Erythroblast (primary cell): ENCODE results near the gene LENEP.
"Not testable (repeated sequence)": the region's sequence is repeated elsewhere in the genome, so short reads cannot be mapped to it uniquely, and the experiment has no call there.

Source experiments
- GATA1 ChIP-seq: IDR thresholded peaks from 2 replicates; pipeline ENCODE4 v1.6.1; 2011; ENCODE audit warnings: low read depth, mild to moderate bottlenecking, control low read depth, low read length, moderate library complexity
- POLR2A ChIP-seq: IDR thresholded peaks from 2 replicates; pipeline ENCODE4 v1.6.1; 2011; ENCODE audit warnings: mild to moderate bottlenecking, low read length

GRCh38 chr1:154977762-154978161, 15.6 kb upstream of the LENEP start:
- TF ChIP-seq POLR2A, GATA1: not testable (repeated sequence)
